Natural killer cell (primary cell): Measurements from ENCODE around the gene CNGA2. TPM values are rescaled to one million over a fixed set of nuclear protein-coding genes. Genes with fewer than 3 reads are reported as not detected.

Experiments used
- ATAC-seq, 3 donors: fragments of 150-1000 bp in 2 of 3; fragments of 200-7000 bp in 1 of 3; cut with Tn5 transposase; 1 replicate in 1 of 3; 2 replicates in 2 of 3; pipeline ENCODE4 v1.10.0; 2021; ENCODE audit warnings: mild to moderate bottlenecking in 2 of 3, moderate library complexity in 2 of 3
- DNase-seq, 2 donors: peaks; one replicate each; pipeline versions ENCODE4 v3.0.0 to v3.0.0-alpha.2; 2013 to 2021; ENCODE audit warnings: mixed read lengths in 1 of 2
- H3K27ac ChIP-seq: one replicate; pipeline ENCODE4 v1.5.1; 2013; ENCODE audit warnings: mild to moderate bottlenecking, low read length
- H3K27me3 ChIP-seq: one replicate; pipeline ENCODE4 v1.6.1; 2013; ENCODE audit warnings: low read length; ENCODE audit not compliant: control insufficient read depth, insufficient read depth
- H3K36me3 ChIP-seq: one replicate; pipeline ENCODE4 v1.6.1; 2013; ENCODE audit warnings: low read length; ENCODE audit not compliant: control insufficient read depth, insufficient read depth
- H3K4me1 ChIP-seq: one replicate; pipeline ENCODE4 v1.6.1; 2013; ENCODE audit warnings: low read length; ENCODE audit not compliant: control insufficient read depth, insufficient read depth
- H3K4me3 ChIP-seq: one replicate; pipeline ENCODE4 v1.5.1; 2013; ENCODE audit warnings: low read length
- H3K9me3 ChIP-seq: one replicate; pipeline ENCODE4 v1.6.1; 2013; ENCODE audit warnings: low read length; ENCODE audit not compliant: control insufficient read depth, insufficient read depth
- H3K27ac Mint-ChIP-seq, 2 donors: one replicate each; pipeline ENCODE4 v1.8.0; 2022; ENCODE audit warnings: mild to moderate bottlenecking in 2 of 2, mixed read lengths in 2 of 2, moderate library complexity in 1 of 2
- H3K27me3 Mint-ChIP-seq, 2 donors: one replicate each; pipeline ENCODE4 v1.8.0; 2022; ENCODE audit warnings: low read depth in 2 of 2, mixed read lengths in 2 of 2
- H3K36me3 Mint-ChIP-seq: one replicate; pipeline ENCODE4 v1.8.0; 2022; ENCODE audit warnings: mixed read lengths
- H3K4me1 Mint-ChIP-seq, 2 donors: one replicate each; pipeline ENCODE4 v1.8.0; 2022; ENCODE audit warnings: mixed read lengths in 2 of 2
- H3K4me3 Mint-ChIP-seq: one replicate; pipeline ENCODE4 v1.8.0; 2022; ENCODE audit warnings: mild to moderate bottlenecking, moderate library complexity, mixed read lengths
- H3K9me3 Mint-ChIP-seq, 2 donors: one replicate each; pipeline ENCODE4 v1.8.0; 2022; ENCODE audit warnings: mixed read lengths in 2 of 2
- WGBS: methylation state at CpG from one replicate; pipeline ENCODE4 v1.1.7; 2013; ENCODE audit warnings: missing lambda C conversion rate; ENCODE audit not compliant: insufficient coverage; 5-methylcytosine and 5-hydroxymethylcytosine counted together
- intact Hi-C: fragments of 100-400 bp; cut with micrococcal nuclease; formaldehyde crosslinking; loops from one replicate; pipeline ENCODE4 v1.14.2; 2022
- total RNA-seq, 4 donors: library from RNA; stranded (reverse); fragments of 120-200 nt in 1 of 4; gene quantifications; one replicate each; pipeline versions ENCODE4 v1.2.3 to v1.2.4, GENCODE V29; 2013 to 2022
- TF ChIP-seq, protein P1 (sequence below): fragments of 200-600 bp; IDR thresholded peaks from one replicate; pipeline ENCODE4 v1.8.0; 2022; ENCODE audit warnings: antibody characterized with exemption

Gene CNGA2
- total RNA-seq, 3 donors from 2014 or later (not counting 1 experiment from before 2014, with no cell fraction given) = not detected

DNA sequence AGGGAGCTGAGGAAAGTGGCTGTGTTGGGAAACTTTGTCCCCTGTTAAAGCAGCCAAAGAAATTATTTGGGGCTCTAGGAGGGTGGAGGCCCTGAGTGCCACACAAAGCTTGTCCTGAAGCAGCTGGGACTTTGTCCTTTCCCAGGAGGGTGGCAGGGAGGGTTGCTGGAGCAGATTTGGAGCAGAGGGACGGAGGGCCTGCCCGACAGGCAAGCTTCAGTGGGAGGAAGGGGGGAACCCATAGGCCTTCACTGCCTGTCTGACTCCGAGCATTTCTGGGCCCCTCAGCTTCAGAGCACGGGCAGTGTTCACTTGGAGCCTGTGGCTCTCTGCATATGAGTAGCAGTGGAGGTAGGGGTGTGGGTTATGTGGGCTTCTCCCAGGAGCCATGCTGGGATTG lies 7.2 kb upstream of the CNGA2 start:
- no peaks in the 10 kb centered on the region for H3K36me3 Mint-ChIP-seq
- TF ChIP-seq, protein P1, sequence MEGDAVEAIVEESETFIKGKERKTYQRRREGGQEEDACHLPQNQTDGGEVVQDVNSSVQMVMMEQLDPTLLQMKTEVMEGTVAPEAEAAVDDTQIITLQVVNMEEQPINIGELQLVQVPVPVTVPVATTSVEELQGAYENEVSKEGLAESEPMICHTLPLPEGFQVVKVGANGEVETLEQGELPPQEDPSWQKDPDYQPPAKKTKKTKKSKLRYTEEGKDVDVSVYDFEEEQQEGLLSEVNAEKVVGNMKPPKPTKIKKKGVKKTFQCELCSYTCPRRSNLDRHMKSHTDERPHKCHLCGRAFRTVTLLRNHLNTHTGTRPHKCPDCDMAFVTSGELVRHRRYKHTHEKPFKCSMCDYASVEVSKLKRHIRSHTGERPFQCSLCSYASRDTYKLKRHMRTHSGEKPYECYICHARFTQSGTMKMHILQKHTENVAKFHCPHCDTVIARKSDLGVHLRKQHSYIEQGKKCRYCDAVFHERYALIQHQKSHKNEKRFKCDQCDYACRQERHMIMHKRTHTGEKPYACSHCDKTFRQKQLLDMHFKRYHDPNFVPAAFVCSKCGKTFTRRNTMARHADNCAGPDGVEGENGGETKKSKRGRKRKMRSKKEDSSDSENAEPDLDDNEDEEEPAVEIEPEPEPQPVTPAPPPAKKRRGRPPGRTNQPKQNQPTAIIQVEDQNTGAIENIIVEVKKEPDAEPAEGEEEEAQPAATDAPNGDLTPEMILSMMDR = no peak
- H3K27me3 Mint-ChIP-seq = peaks cover 3 to 13% of the 10 kb centered on the region in 2 donors

DNA sequence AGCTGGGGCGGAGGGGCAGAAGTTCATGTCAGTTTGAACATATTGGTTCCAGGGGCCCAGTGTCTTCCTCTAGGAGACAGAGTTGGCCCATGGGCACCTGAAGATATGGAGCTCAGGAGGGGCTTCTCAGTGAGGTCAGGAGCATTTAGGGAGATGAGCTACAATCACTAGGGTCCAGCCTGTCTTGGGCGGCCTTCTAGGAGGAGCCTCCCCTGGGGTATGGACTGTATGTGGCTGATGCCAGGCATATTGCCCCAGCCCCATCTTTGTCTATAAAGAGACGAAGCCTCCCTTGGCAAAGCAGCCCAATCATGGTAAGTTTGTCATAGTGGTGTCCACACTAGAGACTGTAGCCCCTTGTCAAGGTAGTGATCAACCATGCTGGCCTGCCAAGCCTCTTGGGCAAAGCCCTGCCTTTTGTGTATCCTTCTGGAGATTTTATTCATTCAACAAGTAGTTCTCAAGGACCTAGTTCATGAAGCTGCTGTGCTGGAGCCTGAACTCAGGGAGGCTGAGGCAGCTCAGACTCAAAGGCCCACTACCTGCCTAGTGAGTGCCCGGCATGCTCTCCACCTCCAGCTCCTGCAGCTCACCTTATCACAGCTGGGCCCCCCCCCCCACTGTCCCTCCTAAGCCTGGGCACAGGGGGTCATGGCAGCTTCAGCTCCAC lies 5.4 kb upstream of the CNGA2 start:
- H3K4me1 Mint-ChIP-seq = no peaks in the 10 kb centered on the region
- H3K27ac Mint-ChIP-seq = no peak overlapping the region
- H3K9me3 Mint-ChIP-seq = no peaks in the 10 kb centered on the region
- DNase-seq = no peak
- H3K36me3 ChIP-seq = no peaks in the 10 kb centered on the region
- WGBS = 95% methylated on average over 2 of the region's 4 CpGs
- H3K36me3 Mint-ChIP-seq = no peaks in the 10 kb centered on the region
- no peak for ATAC-seq
- H3K27ac ChIP-seq = no peak overlapping the region
- H3K9me3 ChIP-seq = no peaks in the 10 kb centered on the region
- H3K27me3 Mint-ChIP-seq = peaks cover 6 to 21% of the 10 kb centered on the region in 2 donors
- H3K4me3 Mint-ChIP-seq = no peak overlapping the region
- intact Hi-C loops = no loop called here
- TF ChIP-seq, protein P1 = no peak
- H3K4me3 ChIP-seq = no peak overlapping the region
- no peaks in the 10 kb centered on the region for H3K4me1 ChIP-seq
- H3K27me3 ChIP-seq = no peaks in the 10 kb centered on the region

More for the DNA sequence above, 7.2 kb upstream of the CNGA2 start:
- 88% methylated on average over 4 of the region's 4 CpGs for WGBS
- Histone ChIP-seq H3K36me3 (no peaks in the 10 kb centered on the region), H3K9me3 (no peaks in the 10 kb centered on the region), H3K4me1 (no peaks in the 10 kb centered on the region), H3K27me3 (no peaks in the 10 kb centered on the region), H3K27ac (no peak overlapping the region), H3K4me3 (no peak overlapping the region)
- no peak overlapping the region for H3K27ac Mint-ChIP-seq
- intact Hi-C loops = no loop called here
- DNase-seq = no peak
- no peaks in the 10 kb centered on the region for H3K4me1 Mint-ChIP-seq
- no peaks in the 10 kb centered on the region for H3K9me3 Mint-ChIP-seq
- ATAC-seq = no peak
- no peak overlapping the region for H3K4me3 Mint-ChIP-seq

DNA sequence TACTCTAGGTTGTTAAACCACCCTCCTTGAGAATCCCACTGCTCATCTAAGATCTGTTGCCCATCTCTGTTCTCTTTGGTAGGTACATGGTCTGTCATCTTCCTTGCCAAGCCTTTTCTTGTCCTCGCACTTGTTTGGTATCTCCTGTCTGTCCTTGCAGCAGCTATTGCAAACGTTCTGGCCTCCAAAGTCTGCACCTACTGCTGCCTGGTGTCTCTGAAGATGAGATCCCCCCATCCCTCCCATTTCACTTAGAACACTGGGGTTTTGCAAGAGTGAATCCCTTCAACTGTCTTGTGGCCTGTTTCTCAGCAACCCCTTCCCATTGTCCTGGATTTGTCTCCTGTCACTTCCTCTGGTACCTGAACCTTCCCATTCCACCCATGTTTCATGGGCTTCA lies 673 bp downstream of the CNGA2 start:
- Histone ChIP-seq H3K4me3 (no peak overlapping the region), H3K27me3 (no peaks in the 10 kb centered on the region), H3K27ac (no peak overlapping the region), H3K36me3 (no peaks in the 10 kb centered on the region), H3K9me3 (no peaks in the 10 kb centered on the region), H3K4me1 (no peaks in the 10 kb centered on the region)
- no peak for DNase-seq
- Mint-ChIP-seq H3K9me3 (no peaks in the 10 kb centered on the region), H3K27ac (no peak overlapping the region), H3K27me3 (peaks cover 3 to 34% of the 10 kb centered on the region in 2 donors), H3K36me3 (no peaks in the 10 kb centered on the region), H3K4me3 (no peak overlapping the region), H3K4me1 (no peaks in the 10 kb centered on the region)
- TF ChIP-seq, protein P1 = no peak
- intact Hi-C loops = no loop called here
- no peak for ATAC-seq
- 60% methylated on average over 2 of the region's 2 CpGs for WGBS

DNA sequence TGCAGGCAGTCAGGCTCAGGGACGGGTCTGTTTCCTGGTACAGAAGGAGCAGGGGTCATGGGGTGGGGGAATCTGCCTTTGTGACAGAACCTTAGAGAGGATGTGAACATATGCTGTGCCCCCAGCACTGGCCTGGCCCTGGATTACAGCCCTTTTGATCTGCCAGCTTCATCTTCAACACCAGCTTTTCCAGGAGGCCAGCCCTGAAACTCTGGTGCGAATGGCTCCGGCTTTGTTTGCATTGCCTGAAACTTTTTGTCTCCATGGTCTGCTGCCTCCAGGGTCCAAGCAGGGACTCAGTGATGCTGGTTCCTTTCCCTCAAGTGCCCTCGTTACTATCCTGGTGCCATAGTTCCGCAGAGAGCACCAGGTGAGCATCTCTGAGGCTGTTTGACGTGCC lies 2.1 kb downstream of the CNGA2 start:
- H3K9me3 Mint-ChIP-seq = no peaks in the 10 kb centered on the region
- intact Hi-C loops = no loop called here
- no peaks in the 10 kb centered on the region for H3K36me3 ChIP-seq
- no peak overlapping the region for H3K4me3 Mint-ChIP-seq
- H3K27ac Mint-ChIP-seq = no peak overlapping the region
- H3K27me3 Mint-ChIP-seq = peaks cover 5 to 32% of the 10 kb centered on the region in 2 donors
- no peak overlapping the region for H3K4me3 ChIP-seq
- DNase-seq (no peak), ATAC-seq (no peak)
- H3K4me1 Mint-ChIP-seq = no peaks in the 10 kb centered on the region
- H3K4me1 ChIP-seq = no peaks in the 10 kb centered on the region
- H3K27me3 ChIP-seq = no peaks in the 10 kb centered on the region
- no peaks in the 10 kb centered on the region for H3K36me3 Mint-ChIP-seq
- TF ChIP-seq, protein P1 = no peak
- H3K27ac ChIP-seq = no peak overlapping the region
- no peaks in the 10 kb centered on the region for H3K9me3 ChIP-seq
- 80% methylated on average over 6 of the region's 6 CpGs for WGBS
